ACC112 (cell line): ENCODE results near the gene CRADD.
"Not testable (repeated sequence)": the region's sequence is repeated elsewhere in the genome, so short reads cannot be mapped to it uniquely, and the experiment has no call there.

Experiments used
- H2AFZ ChIP-seq: fragments of 200-600 bp; sonication (generic); one replicate; pipeline ENCODE4 v1.6.0; 2017; ENCODE audit warnings: antibody characterized with exemption, low read length; ENCODE audit not compliant: unreplicated experiment
- H3K27ac ChIP-seq: fragments of 200-600 bp; sonication (generic); 2 replicates; pipeline ENCODE4 v1.5.1; 2014; ENCODE audit warnings: low read depth, mild to moderate bottlenecking, antibody characterized with exemption, low read length, moderate library complexity
- H3K27me3 ChIP-seq: fragments of 200-600 bp; sonication (generic); 2 replicates; pipeline ENCODE4 v1.6.1; 2014; ENCODE audit warnings: mild to moderate bottlenecking, antibody characterized with exemption, low read length, moderate library complexity, mixed read lengths; ENCODE audit not compliant: insufficient read depth
- H3K36me3 ChIP-seq: fragments of 200-600 bp; sonication (generic); 2 replicates; pipeline ENCODE4 v1.6.1; 2016; ENCODE audit warnings: mild to moderate bottlenecking, antibody characterized with exemption, low read length, moderate library complexity, mixed read lengths; ENCODE audit not compliant: insufficient read depth
- H3K4me1 ChIP-seq: fragments of 200-600 bp; sonication (generic); one replicate; pipeline ENCODE4 v1.6.1; 2016; ENCODE audit warnings: low read length, mixed read lengths; ENCODE audit not compliant: insufficient read depth, unreplicated experiment, control insufficient read depth
- H3K4me3 ChIP-seq: fragments of 200-600 bp; sonication (generic); 2 replicates; pipeline ENCODE4 v1.5.1; 2014; ENCODE audit warnings: mild to moderate bottlenecking, low read depth, low read length
- H3K79me2 ChIP-seq: fragments of 200-600 bp; sonication (generic); one replicate; pipeline ENCODE4 v1.6.0; 2016; ENCODE audit warnings: low read length; ENCODE audit not compliant: control insufficient read depth, unreplicated experiment, insufficient read depth

CRADD gene

DNA sequence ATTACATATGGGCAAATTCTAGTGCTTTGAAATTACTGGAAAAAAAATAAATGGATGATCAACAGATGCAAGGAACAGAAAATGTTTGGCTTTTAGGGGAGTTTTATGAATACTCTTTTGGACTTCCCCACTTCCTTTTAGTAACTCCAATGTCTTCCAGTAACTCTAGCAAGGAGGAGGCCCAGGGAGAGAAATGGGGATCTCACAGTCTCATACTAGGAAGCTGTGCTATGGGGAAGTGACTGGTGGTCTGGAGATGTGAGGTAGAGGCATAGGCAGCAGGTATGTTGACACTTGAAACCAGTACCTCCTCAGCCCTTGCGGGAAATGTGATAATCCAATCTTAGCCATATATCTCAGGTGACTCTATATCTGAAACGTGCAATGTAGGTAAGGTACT, 68.1 kb downstream of the CRADD start:
- Histone ChIP-seq H3K27ac (no peak overlapping the region), H3K27me3 (no peaks in the 10 kb centered on the region), H3K4me1 (peaks cover 5% of the 10 kb centered on the region), H3K79me2 (no peaks in the 10 kb centered on the region), H3K4me3 (no peak overlapping the region), H3K36me3 (no peaks in the 10 kb centered on the region), H2AFZ (no peak overlapping the region)

DNA sequence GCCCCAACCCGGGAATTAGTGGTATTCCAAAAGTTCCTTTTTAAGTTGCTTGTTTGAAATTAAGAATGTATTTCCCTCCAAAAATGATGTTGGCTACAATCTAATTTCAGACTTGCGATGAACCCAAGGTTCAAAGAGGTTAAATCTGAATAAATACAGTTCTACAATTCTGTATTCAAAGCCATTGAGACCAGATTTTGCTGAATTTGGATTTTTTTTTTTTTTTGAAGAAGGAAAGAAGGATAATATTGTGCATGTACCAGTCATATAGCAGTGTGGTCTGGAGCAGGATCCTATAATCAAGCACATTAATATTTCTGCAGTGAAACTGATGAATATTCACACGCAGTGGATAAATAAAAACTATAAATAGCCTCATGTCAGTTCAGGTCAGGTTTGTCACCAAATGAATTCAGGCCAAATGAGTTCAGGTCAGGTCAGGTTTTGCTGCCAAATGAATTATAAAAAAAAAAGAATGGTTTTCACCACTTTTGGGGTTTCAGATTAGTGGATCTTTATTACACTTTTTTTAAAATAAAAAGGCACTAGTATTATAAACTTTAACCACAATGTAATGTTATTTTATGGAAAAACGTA, 69.5 kb downstream of the CRADD start:
- H3K36me3 ChIP-seq = no peaks in the 10 kb centered on the region
- no peak overlapping the region for H3K27ac ChIP-seq
- H3K4me1 ChIP-seq = peaks cover 5% of the 10 kb centered on the region
- no peak overlapping the region for H2AFZ ChIP-seq
- H3K4me3 ChIP-seq = no peak overlapping the region
- H3K27me3 ChIP-seq = no peaks in the 10 kb centered on the region
- no peaks in the 10 kb centered on the region for H3K79me2 ChIP-seq

DNA sequence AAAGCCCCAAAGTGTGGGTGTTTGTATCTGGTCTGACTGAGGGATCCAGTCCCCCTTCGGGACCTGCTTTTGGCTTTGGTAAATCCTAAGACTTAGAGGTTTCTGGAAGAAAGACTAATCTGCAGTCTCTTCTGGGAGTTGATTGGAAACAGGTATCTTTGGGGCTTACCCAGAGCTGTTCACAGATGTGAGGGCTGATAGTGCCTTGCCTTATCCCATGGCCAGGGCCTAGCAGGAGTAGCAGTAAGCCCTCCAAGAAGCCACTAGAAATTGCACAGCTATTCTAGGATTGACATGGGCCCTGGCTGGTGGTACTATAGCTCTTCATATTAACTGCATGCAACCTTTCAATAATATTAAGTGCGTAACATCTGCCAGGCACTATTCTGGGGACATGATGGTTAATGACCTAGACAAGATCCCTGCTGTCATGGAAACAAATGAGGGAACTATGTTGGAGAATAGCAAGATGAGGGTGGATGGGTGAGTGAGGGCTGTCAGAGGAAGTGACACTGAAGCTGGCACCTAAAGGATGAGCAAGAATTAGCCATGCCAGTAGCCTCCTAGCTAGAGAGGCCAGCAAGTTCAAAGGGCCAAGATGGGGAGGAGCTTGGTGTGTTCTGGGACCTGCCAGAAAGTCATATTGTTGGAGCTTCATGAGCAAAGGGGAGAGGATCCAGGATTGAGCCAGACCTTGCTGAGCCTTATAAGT, 71.7 kb downstream of the CRADD start:
- Histone ChIP-seq H3K79me2 (no peaks in the 10 kb centered on the region), H2AFZ (no peak overlapping the region), H3K4me1 (no peaks in the 10 kb centered on the region), H3K27ac (no peak overlapping the region), H3K4me3 (no peak overlapping the region), H3K36me3 (no peaks in the 10 kb centered on the region), H3K27me3 (no peaks in the 10 kb centered on the region)

DNA sequence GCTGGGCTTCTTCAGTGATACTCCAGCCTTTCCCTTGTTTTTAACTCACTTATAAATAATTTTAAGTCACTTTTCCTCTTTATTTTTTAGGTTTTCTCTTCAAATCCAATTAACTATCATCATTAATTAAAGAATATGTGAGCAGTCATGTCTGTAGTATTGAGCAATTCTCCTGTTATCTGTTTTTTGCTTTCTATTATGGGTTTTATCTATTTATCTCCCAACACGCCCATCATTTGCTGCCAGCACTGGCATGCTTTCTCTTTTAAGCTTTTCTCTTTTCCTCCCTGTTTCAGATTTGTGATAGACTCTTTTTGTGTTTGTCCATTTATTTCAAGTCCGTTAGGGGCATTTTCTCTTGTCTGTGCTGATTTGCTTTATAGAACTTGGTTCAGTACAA, 72.3 kb downstream of the CRADD start:
- H3K36me3 ChIP-seq = no peaks in the 10 kb centered on the region
- no peaks in the 10 kb centered on the region for H3K79me2 ChIP-seq
- no peaks in the 10 kb centered on the region for H3K4me1 ChIP-seq
- no peaks in the 10 kb centered on the region for H3K27me3 ChIP-seq
- no peak overlapping the region for H3K27ac ChIP-seq
- no peak overlapping the region for H2AFZ ChIP-seq
- H3K4me3 ChIP-seq = no peak overlapping the region

DNA sequence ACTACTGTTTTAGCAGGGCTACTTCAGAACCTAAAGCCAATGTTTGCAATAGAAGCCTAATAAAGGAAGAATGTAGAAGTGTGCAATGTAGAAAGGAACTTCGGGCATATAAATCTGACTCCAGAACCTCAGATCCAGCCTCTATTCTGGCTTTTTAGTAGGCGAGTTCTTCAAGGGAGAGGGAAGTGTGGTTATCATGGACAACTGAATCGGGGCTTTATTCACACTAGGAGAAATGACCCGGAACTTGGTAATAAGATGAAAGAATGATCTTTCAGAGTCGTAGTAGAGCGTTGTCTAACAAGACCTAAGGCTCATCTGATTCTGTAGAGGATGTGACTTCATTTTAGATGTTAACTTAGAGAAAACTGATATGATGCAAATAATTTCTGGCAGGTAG, 72.9 kb downstream of the CRADD start:
- Histone ChIP-seq H3K36me3 (no peaks in the 10 kb centered on the region), H3K4me3 (no peak overlapping the region)

DNA sequence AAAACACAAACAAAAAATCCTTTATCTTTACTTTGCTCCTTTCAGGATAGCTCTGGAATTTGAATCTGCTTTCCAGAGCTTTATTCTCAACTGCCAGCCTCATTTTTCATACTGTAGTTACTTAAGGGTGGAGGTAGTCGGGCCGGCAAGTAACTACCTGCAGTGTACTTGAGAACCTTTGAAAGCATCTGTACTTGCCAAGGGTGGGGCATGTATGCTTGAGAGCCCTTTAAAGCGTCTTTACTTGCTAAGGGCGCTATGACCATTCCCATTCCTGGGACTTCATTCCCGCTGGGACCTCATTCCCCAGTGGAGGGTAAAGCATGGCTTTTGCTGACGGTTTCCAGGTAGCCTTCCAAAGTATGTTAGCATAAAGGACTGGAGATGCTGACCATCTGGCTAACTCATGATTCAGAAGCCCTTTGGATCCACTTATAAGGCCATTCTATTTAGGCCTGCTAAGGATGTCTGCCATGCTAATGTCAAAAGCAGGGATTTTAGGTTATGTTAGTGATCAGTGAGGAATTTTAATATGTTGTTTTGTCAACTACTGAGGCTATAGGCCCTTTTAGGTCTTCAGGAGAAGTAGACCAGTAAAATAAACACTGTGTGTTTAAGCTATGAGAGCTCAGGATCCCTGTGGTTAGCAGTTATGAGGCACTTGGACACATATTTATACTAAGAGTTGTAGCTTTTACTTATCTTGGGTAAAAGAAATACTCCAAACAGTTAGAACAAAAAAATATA, 74.9 kb downstream of the CRADD start:
- Histone ChIP-seq H3K27me3 (no peaks in the 10 kb centered on the region), H3K27ac (no peak overlapping the region), H3K36me3 (no peaks in the 10 kb centered on the region), H2AFZ (no peak overlapping the region), H3K4me3 (no peak overlapping the region), H3K79me2 (no peaks in the 10 kb centered on the region), H3K4me1 (no peaks in the 10 kb centered on the region)

More for the DNA sequence above, 72.9 kb downstream of the CRADD start:
- Histone ChIP-seq H3K27me3 (no peaks in the 10 kb centered on the region), H3K4me1 (no peaks in the 10 kb centered on the region), H3K27ac (no peak overlapping the region), H3K79me2 (no peaks in the 10 kb centered on the region), H2AFZ (no peak overlapping the region)

DNA sequence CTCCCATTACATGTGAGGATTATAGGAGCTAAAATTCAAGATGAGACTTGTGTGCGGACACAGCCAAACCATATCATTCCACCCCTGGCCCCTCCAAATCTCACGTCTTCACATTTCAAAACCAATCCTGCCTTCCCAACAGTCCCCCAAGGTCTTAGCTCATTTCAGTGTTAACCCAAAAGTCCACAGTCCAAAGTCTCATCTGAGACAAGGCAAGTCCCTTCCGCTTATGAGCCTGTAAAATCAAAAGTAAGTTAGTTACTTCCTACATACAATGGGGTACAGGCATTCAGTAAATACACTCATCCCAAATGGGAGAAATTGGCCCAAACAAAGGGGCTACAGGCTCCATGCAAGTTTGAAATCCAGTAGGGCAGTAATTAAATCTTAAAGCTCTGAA, 76.1 kb downstream of the CRADD start:
- H3K4me1 ChIP-seq = no peaks in the 10 kb centered on the region
- no peaks in the 10 kb centered on the region for H3K79me2 ChIP-seq
- H2AFZ ChIP-seq = no peak overlapping the region
- no peak overlapping the region for H3K4me3 ChIP-seq
- H3K36me3 ChIP-seq = no peaks in the 10 kb centered on the region
- no peak overlapping the region for H3K27ac ChIP-seq
- no peaks in the 10 kb centered on the region for H3K27me3 ChIP-seq

DNA sequence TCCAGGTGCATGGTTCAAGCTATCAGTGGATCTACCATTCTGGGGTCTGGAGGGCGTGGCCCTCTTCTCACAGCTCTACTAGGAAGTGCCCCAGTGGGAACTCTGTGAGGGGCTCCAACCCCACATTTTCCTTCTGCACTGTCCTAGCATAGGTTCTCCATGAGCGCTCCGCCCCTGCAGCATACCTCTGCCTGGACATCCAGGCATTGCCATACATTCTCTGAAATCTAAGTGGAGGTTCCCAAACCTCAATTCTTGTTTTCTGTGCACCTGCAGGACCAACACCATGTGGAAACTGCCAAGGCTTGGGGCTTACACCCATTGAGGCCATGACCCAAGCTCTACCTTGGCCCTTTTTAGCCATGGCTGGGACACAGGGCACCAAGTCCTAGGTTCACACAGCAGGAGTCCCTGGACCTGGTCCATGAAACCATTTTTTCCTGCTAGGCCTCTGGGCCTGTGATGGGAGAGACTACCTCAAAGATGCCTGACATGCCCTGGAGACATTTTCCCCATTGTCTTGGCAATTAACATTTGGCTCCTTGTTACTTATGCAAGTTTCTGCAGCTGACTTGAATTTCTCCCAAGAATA, 76.8 kb downstream of the CRADD start:
- H3K4me3 ChIP-seq = no peak overlapping the region

DNA sequence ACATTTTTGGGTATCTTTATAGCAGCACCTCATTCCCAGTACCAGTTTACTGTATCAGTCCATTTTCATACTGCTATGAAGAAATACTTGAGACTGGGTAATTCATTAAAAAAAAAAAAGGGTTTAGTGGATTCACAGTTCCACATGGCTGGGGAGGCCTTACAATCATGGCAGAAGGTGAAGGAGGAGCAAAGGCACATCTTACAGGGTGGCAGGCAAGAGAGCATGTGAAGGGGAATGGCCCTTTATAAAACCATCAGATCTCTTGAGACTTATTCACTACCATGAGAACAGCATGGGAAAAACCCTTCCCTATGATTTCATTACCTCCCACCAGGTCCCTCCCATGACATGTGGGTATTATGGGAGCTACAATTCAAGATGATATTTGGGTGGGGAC, 77.7 kb downstream of the CRADD start:
- H3K4me1 ChIP-seq, H2AFZ ChIP-seq, H3K79me2 ChIP-seq, H3K36me3 ChIP-seq, H3K4me3 ChIP-seq, H3K27ac ChIP-seq, H3K27me3 ChIP-seq: not testable (repeated sequence)

More for the DNA sequence above, 76.8 kb downstream of the CRADD start:
- Histone ChIP-seq H3K79me2 (no peaks in the 10 kb centered on the region), H3K27ac (no peak overlapping the region), H2AFZ (no peak overlapping the region), H3K4me1 (peaks cover under 1% of the 10 kb centered on the region), H3K36me3 (no peaks in the 10 kb centered on the region), H3K27me3 (no peaks in the 10 kb centered on the region)

DNA sequence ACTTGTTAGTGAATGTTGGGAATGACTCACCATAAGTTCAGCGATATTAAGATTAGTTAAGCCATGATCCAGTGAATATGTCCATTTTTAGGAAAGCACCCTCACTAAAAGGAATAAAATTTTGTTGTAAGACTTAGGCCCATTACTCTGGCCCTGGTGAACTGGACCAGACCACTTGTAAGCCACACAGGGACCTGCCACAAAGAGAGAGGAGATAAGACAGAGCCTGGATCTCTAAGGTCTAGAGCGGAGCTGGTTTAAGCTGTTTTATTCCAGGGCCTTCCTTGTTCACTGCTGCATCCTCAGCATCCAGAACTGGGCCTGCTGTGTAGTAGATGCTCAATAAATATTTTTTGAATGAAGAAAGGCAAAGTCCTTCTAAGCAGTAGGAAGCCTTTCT, 79.1 kb downstream of the CRADD start:
- Histone ChIP-seq H3K79me2 (no peaks in the 10 kb centered on the region), H3K36me3 (no peaks in the 10 kb centered on the region), H3K4me3 (no peak overlapping the region), H3K4me1 (peaks cover 6% of the 10 kb centered on the region), H2AFZ (no peak overlapping the region), H3K27me3 (no peaks in the 10 kb centered on the region), H3K27ac (no peak overlapping the region)
